ENCODE results near the gene PHLDA3.

Gene PHLDA3

GRCh38 chr1:201452866-201453265 is 16.1 kb downstream of the PHLDA3 start:
- DNase-seq (ENCODE audit: low read depth in 1 of 2, low spot score in 1 of 2) = no peak
- H3K27ac ChIP-seq (replicated peaks) = no peak overlapping the region
- TF ChIP-seq CTCF (IDR thresholded peaks at IDR 0.05; ENCODE audit: insufficient read depth, low read length) (no peak), SPI1 (IDR thresholded peaks at IDR 0.05; ENCODE audit: borderline replicate concordance, low read depth) (no peak), POLR2AphosphoS5 (IDR thresholded peaks at IDR 0.05; ENCODE audit: low read depth) (no peak), REST (IDR thresholded peaks at IDR 0.05; ENCODE audit: insufficient replicate concordance, low read depth) (no peak), GABPA (IDR thresholded peaks at IDR 0.05; ENCODE audit: low read depth) (no peak)
- no peak overlapping the region for H3K4me3 ChIP-seq (replicated peaks; ENCODE audit: insufficient read depth, low read length)
- H3K27me3 ChIP-seq (ENCODE audit: insufficient read depth, poor library complexity, severe bottlenecking) = no peaks in the 10 kb centered on the region

GRCh38 chr1:201450721-201451291 is 18.2 kb downstream of the PHLDA3 start:
- no peak overlapping the region for H3K4me3 ChIP-seq (replicated peaks; ENCODE audit: insufficient read depth, low read length)
- H3K27ac ChIP-seq (replicated peaks) = no peak overlapping the region
- TF ChIP-seq POLR2AphosphoS5 (IDR thresholded peaks at IDR 0.05; ENCODE audit: low read depth) (no peak), CTCF (IDR thresholded peaks at IDR 0.05; ENCODE audit: insufficient read depth, low read length) (no peak), SPI1 (IDR thresholded peaks at IDR 0.05; ENCODE audit: borderline replicate concordance, low read depth) (no peak), GABPA (IDR thresholded peaks at IDR 0.05; ENCODE audit: low read depth) (no peak), REST (IDR thresholded peaks at IDR 0.05; ENCODE audit: insufficient replicate concordance, low read depth) (no peak)
- no peak for DNase-seq (ENCODE audit: low read depth in 1 of 2, low spot score in 1 of 2)
- no peaks in the 10 kb centered on the region for H3K27me3 ChIP-seq (ENCODE audit: insufficient read depth, poor library complexity, severe bottlenecking)

- H3K4me3 ChIP-seq (replicated peaks; ENCODE audit: insufficient read depth, low read length) = no peak overlapping the region
- TF ChIP-seq CTCF (IDR thresholded peaks at IDR 0.05; ENCODE audit: insufficient read depth, low read length) = no peak
- no peak for TF ChIP-seq REST (IDR thresholded peaks at IDR 0.05; ENCODE audit: insufficient replicate concordance, low read depth)
- no peak for TF ChIP-seq GABPA (IDR thresholded peaks at IDR 0.05; ENCODE audit: low read depth)
- TF ChIP-seq SPI1 (IDR thresholded peaks at IDR 0.05; ENCODE audit: borderline replicate concordance, low read depth) = no peak
- no peak for TF ChIP-seq POLR2AphosphoS5 (IDR thresholded peaks at IDR 0.05; ENCODE audit: low read depth)
- no peak overlapping the region for H3K27ac ChIP-seq (replicated peaks)
- DNase-seq (ENCODE audit: low read depth in 1 of 2, low spot score in 1 of 2) = no peak
- H3K27me3 ChIP-seq (ENCODE audit: insufficient read depth, poor library complexity, severe bottlenecking) = no peaks in the 10 kb centered on the region
These were observed 20.0 kb downstream of the PHLDA3 start for GRCh38 chr1:201448990-201449389.

Data from HL-60 (cell line).